Medulla oblongata (tissue), 1 donor: ENCODE data around the gene MTIF3.

Experiments used
- DNase-seq: peaks from one replicate; pipeline ENCODE4 v3.0.0-alpha.2; 2015; ENCODE audit errors: extremely low spot score

MTIF3 gene

GRCh38 chr13:27455331-27455855 is 5.0 kb upstream of the MTIF3 start:
- DNase-seq, result no peak

DNA sequence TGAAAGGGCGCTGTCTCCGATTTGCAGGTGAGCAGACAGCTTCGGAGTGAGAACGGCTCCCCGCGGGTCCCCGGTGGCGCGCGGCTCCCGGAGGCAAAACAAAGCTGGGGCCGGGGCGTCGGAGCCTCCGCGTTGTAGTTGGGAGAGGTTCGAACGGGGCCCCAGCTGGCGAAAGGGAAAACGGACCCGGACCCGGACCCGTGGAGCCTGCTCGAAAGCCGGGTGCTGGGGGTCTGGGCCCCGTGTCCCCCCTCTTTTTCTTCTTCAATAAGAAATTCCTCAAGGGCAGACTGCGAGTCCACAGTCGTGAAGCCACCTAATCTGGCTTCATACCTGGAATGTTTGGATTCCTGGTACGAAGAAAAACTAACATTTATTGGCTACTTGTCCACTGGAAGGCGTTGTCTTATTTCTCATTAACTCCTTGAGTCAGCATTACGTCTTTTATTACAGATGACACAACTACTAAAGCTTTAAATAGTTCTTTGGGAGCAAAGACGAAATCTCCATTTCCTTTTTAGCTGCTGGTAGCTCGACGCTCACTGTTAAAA is 632 bp upstream of the MTIF3 start:
- peak; percentile 30 for DNase-seq

- no peak for DNase-seq
These were observed 1.2 kb downstream of the MTIF3 start for GRCh38 chr13:27449081-27449603.

DNA sequence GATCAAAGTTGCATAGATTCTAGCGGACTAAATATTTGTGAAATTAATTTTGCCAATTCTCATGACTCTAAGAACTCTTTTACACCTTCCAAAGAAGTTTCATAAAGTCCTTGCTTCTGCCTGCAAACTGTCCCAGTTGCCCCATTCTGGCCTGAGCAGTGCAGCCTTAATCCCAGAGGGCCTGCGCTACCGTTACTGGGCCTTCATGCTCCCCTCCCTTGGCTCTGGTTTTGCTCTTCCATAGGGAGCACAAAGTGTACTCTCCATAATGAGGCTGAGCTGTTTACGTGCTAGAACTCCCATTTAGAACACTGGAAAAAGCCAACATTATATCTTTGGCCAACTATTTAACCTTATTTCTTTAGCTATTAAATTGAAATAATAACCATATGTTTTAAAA is 2.1 kb downstream of the MTIF3 start:
- DNase-seq, result no peak

- no peak for DNase-seq
These were observed 3.3 kb downstream of the MTIF3 start for GRCh38 chr13:27446986-27447583.

- DNase-seq, result no peak
These were observed 7.6 kb downstream of the MTIF3 start for GRCh38 chr13:27442797-27443196.

DNA sequence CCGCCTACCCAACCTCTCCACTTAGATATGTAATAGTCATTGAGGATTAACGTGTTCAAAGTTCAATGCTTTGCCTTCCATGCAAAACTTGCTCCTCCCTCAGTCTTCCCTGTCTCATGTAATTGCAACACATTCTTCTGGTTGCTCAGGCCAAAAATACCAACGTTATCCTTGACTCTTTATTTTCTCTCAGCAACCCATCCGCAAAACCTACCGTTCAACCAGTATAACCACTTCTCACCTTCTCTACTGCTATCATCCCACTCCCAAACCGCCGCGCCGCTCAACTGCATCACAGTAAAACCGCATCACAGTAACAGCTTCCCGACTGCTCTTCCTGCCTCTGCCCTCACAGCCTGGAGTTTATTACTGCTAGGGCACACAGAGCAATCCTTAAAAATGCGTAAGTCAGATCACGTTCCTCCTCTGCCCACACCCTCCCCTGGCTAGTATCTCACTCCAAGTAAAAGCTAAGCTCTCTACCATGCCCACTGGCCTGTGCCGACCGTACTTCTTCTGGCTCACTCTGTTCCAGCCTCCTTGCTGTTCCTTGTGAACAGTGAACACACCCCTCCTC is 8.2 kb downstream of the MTIF3 start:
- DNase-seq, result no peak

DNA sequence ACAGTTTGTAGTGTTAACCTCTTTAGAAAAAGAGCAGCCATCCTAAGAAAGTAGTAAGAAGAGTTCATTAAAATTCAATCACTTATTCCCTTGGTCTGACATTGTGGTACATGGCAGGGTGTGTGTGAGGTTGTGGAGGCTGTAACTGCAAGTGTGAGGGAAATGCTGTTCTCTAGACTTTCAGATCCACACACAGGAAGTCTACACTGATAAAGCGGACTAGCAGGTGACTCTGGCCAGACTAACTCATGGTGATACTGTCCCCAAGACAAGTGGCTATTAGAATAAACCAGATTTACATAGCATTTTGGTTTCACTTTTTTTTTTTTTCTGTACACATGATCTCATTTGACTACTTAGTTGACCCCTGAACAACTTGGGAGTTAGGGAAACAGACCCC is 10.0 kb downstream of the MTIF3 start:
- no peak for DNase-seq

DNA sequence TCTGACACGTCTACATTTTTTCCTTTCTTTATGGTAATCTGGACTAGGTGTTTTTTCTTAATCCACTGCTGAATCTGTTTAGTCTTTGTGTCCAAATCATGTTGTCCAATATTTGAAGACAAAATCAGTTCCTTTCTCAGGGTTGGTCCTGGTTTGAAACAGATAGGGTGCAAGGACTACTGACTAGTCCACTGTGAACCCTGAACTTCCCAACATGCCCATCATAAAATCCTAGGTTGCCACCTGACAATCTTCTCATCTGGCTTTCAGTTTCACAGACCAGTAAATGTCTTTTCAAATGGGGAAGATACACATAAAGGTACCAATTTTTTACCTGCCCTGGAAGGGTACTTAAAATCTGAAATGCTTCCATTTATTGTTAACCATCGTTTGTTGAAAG is 13.2 kb downstream of the MTIF3 start:
- DNase-seq, result no peak

GRCh38 chr13:27432611-27433210 is 17.7 kb downstream of the MTIF3 start:
- no peak for DNase-seq

GRCh38 chr13:27432180-27432579 is 18.2 kb downstream of the MTIF3 start:
- no peak for DNase-seq

GRCh38 chr13:27428160-27428559 is 22.2 kb downstream of the MTIF3 start:
- no peak for DNase-seq

DNA sequence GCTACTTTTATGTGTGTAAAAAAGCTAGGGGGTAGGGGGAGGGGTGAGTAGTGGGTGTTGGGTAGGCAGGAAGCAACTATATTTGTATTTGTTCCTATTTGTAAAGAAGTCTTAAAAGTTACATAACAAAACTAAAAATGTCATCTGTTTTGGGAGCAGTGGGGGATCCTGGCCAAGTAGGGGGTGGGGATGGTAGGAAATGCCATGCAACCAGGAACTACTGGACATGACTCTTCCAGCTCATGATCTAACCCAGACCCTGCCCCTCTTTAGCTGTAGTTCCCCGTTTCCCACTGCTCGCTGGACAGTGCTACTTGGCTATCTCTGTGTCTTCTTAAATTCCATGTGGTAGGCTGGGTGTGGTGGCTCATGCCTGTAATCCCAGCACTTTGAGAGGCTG is 22.7 kb downstream of the MTIF3 start:
- no peak for DNase-seq

GRCh38 chr13:27425918-27426630 is 24.3 kb downstream of the MTIF3 start:
- peak; percentile 69 for DNase-seq

- peak; percentile 6 for DNase-seq
These were observed 25.0 kb downstream of the MTIF3 start for GRCh38 chr13:27425158-27425917.

GRCh38 chr13:27424246-27425157 is 25.9 kb downstream of the MTIF3 start, which contains the start of gene GTF3A:
GTF3A (plus strand) TSS chr13:27424619.
- peak; percentile 89 for DNase-seq

DNA sequence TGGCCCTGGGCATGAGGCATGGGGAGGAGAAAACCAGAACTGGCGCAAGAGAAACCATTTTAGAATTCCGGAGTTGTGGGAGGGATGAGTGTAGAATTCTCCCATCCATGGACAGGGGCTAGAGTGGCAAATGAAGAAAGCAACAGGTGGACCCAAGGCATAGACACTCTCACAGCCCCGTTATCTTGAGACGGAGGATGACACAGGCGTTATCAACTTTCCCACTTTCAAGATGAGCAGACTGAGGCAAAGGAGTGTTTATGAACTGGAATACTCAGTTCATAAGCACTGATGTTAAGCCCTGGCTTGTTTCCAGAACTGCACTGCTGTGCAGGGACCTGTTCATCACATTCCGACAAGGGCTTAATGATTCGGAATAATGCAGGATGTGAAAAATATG is 27.0 kb downstream of the MTIF3 start:
- peak; percentile 24 for DNase-seq

- DNase-seq, result no peak
These were observed 29.1 kb downstream of the MTIF3 start for GRCh38 chr13:27421101-27421871.

DNA sequence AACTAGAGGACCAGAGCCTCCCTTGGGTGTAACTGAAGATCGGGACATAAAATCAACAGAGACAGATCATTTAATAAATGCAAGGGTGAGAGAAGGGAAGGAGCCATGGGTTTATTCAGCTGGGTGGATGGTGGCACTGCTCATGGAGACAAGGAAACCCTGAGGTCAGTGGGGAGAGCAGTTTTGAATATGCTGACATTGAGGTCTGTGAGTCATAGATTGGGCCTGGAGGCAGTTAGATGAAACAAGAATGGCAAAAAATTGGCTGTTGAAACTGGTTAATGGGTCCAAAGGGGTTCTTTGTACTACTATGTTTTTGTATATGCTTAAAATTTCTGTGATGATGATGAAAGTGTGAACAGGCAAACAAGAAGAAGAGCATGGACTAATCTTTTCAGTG is 31.0 kb downstream of the MTIF3 start:
- no peak for DNase-seq
